HG03139 (cell line): ENCODE measurements around the gene ST7.
"Not testable (repeated sequence)": the region's sequence is repeated elsewhere in the genome, so short reads cannot be mapped to it uniquely, and the experiment has no call there.

ENCODE experiments used
- ATAC-seq: cut with Tn5 transposase; IDR thresholded peaks from one replicate; pipeline ENCODE4 v1.9.1; 2021; ENCODE audit not compliant: unreplicated experiment

Gene ST7

GRCh38 chr7:117088623-117089194 lies 135.4 kb downstream of the ST7 start:
- no peak for ATAC-seq

- ATAC-seq = no peak
These were observed 137.5 kb downstream of the ST7 start for GRCh38 chr7:117090791-117091190.

DNA sequence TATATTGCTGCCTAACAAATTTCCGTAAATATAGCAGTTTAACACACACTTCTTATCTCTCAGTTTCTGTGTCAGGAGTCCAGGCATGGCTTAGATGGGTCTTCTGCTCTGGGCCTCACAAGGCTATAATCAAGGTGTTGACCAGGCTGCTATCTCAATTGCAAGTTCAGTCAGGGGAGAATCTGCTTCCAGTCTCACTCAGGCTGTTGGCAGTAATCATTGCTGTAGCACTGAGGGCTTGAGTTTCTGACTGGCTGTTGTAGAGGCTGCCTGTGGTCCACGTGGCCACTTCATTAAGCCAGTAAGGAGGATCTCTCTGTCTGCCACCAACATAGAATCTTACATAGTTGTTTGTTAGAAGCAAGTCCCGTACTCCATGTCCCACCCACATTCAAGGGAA lies 138.4 kb downstream of the ST7 start:
- no peak for ATAC-seq

- no peak for ATAC-seq
These were observed 139.5 kb downstream of the ST7 start for GRCh38 chr7:117092785-117093184.

DNA sequence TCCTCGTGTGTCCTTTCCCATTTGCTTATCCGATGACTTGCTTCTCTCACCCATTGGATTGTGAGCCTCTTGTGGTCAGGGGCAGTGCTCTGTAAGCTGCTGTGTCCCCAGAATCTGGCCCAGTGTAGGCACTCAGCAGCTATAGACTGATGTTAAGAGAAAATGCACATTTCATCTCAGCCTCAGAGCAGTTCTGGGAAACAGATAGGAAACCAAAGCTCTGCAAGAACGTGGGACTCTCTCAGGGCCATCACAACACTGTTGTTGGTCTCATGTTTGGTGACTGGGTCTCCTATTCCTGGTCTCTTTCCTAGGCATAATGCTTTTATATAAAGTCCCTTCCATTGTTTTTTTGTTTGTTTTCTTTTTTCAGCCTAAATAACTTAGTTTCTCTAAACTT lies 141.2 kb downstream of the ST7 start:
- ATAC-seq = no peak

- ATAC-seq = no peak
These were observed 141.8 kb downstream of the ST7 start for GRCh38 chr7:117095055-117095454.

GRCh38 chr7:117096330-117096729 lies 143.0 kb downstream of the ST7 start:
- ATAC-seq = no peak

GRCh38 chr7:117096942-117097341 lies 143.6 kb downstream of the ST7 start:
- no peak for ATAC-seq

- no peak for ATAC-seq
These were observed 144.6 kb downstream of the ST7 start for GRCh38 chr7:117097860-117098259.

DNA sequence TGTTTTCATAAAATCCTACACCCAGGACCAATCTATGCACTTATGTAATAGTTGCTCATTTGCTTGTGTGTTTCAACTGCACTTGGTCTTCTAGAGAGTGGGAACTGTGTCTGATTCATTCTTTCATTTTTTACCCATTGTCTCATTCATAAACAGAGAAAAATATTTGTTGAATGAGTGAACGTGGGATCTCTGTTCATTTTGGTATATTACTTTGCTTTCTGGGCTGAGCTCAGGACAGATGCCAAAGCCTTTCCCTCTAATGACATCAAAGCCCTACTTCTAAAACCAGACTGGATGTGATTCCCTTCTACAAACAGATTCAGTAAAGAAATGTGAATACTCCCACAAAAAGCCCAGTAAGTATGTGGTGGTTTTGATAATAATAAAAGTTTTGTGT lies 145.2 kb downstream of the ST7 start:
- no peak for ATAC-seq

DNA sequence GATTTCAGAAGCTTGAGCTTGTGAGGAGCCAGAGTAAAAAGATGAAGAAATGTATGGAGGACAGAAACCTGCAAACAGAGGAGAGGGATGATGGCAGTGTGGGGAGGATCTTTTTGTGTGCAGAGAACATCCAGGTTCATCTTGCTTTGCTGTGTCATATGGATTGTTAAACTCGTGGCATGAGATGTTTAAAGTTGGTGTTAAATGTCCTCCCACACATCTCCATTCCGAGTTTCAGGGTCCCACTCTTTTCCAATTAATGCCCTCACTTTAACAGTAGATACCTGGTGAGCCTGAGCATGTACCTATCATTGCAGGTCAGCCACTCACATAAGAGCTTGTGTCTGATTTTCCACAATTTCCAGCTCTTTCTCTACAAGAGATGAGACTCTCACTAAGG lies 147.7 kb downstream of the ST7 start:
- no peak for ATAC-seq

- ATAC-seq = peak; percentile 86
These were observed 157.4 kb downstream of the ST7 start for GRCh38 chr7:117110480-117111315.

- ATAC-seq = no peak
These were observed 158.2 kb downstream of the ST7 start for GRCh38 chr7:117111535-117111934.

GRCh38 chr7:117112640-117113039 lies 159.3 kb downstream of the ST7 start:
- ATAC-seq = no peak

- ATAC-seq = no peak
These were observed 160.6 kb downstream of the ST7 start for GRCh38 chr7:117113871-117114270.

DNA sequence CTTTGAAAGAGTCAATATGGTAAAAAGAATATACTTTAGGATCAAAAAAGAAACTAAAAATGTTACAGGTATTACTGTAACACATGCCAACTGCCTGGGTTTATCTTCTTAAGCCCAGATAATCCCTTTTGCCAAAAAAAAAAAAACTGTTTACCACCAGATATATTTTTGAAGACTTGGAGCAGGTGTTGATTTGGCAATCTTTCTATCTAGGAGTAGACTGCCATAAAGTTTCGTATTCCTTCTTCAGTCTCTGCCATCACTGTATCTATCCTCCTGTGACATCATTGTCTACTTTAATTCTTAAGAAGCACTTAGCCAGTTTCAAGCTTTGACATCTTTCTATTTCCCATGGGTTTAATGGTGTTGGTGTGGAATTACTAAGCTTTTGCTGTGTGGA lies 161.0 kb downstream of the ST7 start:
- ATAC-seq = no peak

- no peak for ATAC-seq
These were observed 162.9 kb downstream of the ST7 start for GRCh38 chr7:117116211-117116610.

GRCh38 chr7:117117172-117117571 lies 163.9 kb downstream of the ST7 start:
- no peak for ATAC-seq

DNA sequence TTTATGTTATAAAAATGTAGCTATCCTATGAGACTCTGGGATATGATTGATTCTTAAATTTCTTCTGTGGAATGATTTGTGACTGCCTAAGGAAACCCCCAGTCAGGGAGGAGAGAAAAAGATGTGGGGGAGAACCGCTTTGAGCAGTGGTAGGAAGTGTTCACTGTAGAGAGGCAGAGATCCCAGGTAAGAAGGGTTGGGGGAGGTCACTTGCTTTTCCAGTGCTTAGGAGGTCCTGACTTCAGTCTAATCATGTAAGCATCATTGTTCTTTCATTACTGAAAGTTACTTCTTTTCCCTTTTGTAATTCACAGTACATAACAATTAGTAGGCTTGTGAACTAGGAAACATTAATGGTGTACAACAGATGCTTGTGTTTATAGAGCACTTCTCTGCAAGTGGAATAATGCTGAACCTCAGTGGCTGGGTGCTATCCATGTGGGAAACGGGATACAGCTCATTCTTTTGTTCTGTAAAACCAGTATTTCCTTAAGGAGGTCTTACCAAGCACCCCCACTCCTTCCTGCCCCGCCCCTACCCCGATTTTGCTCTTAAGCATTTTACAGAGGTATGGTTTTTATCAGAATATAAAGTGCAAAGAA lies 165.4 kb downstream of the ST7 start:
- no peak for ATAC-seq

DNA sequence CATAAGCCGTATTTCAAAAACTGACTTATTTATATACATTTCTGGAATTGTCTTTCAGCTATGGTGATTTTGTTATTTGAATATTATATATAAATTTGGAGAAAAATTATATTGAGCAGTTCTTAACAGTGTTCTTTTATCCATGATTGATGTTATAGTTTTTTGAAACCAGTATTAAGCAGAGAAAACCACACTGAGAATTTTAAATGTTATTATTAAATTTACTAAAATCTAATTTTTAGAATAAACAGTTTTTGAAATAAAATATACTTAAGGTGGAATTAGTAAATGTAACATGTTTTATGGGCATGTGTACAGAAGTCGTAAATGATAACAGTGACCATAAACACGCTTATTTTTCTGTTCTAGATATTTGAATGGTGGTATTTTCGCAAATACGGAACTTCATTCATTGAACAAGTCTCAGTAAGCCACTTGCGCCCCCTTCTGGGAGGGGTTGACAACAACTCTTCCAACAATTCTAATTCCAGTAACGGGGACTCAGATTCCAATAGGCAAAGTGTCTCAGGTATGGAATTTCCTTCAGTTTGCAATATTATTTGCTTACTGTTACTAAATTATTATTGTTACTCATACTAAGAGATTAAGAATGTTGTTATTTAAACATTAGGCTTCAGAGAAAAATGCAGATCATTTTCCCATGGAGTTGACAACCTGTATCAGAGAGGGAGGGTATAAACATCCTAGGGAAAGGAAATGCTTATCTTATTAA lies 166.1 kb downstream of the ST7 start:
- no peak for ATAC-seq

GRCh38 chr7:117120321-117120720 lies 167.0 kb downstream of the ST7 start:
- not testable (repeated sequence) for ATAC-seq

DNA sequence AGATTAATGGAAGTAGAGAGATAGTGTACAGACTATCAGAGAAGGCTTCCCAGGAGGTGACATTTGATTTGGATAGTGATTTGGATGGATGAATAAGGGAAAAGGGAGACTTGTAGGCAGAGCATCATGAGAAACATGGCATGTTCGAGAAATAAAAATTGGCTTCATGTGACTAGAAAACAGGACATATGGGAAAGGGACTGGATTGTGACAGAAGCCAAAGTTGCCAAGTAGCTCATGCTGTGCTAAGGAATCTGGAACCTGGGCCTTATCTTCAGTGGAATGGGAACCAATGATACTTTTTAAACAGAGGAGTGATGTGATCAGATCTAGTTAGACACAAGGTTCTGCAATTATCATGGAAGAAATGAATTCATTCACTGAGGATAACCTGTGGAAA lies 168.7 kb downstream of the ST7 start:
- not testable (repeated sequence) for ATAC-seq
